ENCODE measurements around the gene ADAMTS20.

Gene ADAMTS20

DNA sequence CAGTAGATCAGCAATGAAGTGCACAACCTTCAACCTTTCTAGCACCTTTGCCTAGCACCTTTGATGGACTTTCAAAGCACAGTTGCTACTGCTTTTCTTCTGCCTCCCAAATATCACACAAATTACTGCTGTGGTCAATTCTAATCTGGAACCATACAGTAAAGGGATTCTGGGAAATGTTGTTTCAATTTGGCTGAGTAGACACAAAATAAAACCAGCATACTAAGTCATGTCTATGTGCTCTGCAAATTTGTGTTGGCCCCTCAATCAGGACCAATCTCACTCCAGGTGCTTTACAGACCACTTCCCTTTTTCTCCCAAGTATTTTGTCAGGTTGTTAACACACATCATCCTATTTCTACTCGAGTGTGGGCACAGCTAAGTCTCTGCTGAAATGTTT lies 38.3 kb upstream of the ADAMTS20 start:
- Histone ChIP-seq H3K9me3 (ENCODE audit: insufficient read depth, low read length) (no peaks in the 10 kb centered on the region), H3K4me3 (ENCODE audit: insufficient read depth, low read length, poor library complexity, severe bottlenecking) (no peak overlapping the region), H3K27me3 (ENCODE audit: low read length) (no peaks in the 10 kb centered on the region), H3K27ac (ENCODE audit: low read depth, low read length) (no peak overlapping the region), H3F3A (ENCODE audit: insufficient read depth) (no peaks in the 10 kb centered on the region), H3K9me2 (replicated peaks; ENCODE audit: insufficient read depth, low read length) (no peaks in the 10 kb centered on the region), H3K4me2 (ENCODE audit: low read depth, low read length, poor library complexity, severe bottlenecking) (no peak overlapping the region), H3K36me3 (ENCODE audit: low read length) (no peaks in the 10 kb centered on the region), H4K20me1 (ENCODE audit: low read depth, low read length) (no peaks in the 10 kb centered on the region), H3K79me2 (ENCODE audit: insufficient read depth, low read length) (no peaks in the 10 kb centered on the region), H3K9ac (ENCODE audit: low read length) (no peak overlapping the region), H2AFZ (ENCODE audit: low read depth, low read length, severe bottlenecking) (no peak overlapping the region)
- TF ChIP-seq, protein P1, sequence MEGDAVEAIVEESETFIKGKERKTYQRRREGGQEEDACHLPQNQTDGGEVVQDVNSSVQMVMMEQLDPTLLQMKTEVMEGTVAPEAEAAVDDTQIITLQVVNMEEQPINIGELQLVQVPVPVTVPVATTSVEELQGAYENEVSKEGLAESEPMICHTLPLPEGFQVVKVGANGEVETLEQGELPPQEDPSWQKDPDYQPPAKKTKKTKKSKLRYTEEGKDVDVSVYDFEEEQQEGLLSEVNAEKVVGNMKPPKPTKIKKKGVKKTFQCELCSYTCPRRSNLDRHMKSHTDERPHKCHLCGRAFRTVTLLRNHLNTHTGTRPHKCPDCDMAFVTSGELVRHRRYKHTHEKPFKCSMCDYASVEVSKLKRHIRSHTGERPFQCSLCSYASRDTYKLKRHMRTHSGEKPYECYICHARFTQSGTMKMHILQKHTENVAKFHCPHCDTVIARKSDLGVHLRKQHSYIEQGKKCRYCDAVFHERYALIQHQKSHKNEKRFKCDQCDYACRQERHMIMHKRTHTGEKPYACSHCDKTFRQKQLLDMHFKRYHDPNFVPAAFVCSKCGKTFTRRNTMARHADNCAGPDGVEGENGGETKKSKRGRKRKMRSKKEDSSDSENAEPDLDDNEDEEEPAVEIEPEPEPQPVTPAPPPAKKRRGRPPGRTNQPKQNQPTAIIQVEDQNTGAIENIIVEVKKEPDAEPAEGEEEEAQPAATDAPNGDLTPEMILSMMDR (IDR thresholded peaks at IDR 0.05; ENCODE audit: insufficient read depth, low read length, poor library complexity, severe bottlenecking), result no peak
- TF ChIP-seq EZH2phosphoT487 (conservative IDR thresholded peaks at IDR 0.05; ENCODE audit: low read length), result no peak

DNA sequence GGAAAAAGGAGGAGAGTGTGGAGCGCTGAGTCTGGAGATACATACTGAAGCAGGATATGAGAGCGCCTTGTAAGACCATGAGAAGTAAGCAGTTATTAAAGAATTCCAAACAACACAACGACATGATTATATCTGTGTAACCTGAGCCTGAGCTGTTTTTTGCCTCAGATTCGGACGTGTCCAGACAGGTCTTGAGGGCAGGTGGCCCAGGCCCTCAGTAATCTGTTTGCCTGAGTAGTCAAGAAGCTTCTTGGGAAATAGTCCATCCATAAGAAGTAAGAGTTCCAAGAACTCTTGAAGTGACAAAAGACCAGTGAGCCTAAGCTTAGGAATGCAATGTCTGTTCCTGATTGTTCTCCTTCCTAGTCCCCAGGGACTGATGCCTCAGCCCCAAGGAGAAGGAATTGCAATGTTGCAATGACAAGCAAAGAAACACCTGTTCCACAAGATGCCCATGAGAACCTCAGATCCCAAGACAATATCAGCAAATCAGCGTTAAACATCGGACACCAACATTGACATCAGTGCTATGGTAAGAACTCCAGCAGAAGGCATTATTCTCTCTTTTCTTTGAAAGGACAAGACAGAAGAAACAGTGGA lies 34.7 kb upstream of the ADAMTS20 start:
- Histone ChIP-seq H3F3A (ENCODE audit: insufficient read depth) (no peaks in the 10 kb centered on the region), H3K36me3 (ENCODE audit: low read length) (no peaks in the 10 kb centered on the region), H4K20me1 (ENCODE audit: low read depth, low read length) (no peaks in the 10 kb centered on the region), H3K4me3 (ENCODE audit: insufficient read depth, low read length, poor library complexity, severe bottlenecking) (no peak overlapping the region), H3K27me3 (ENCODE audit: low read length) (no peaks in the 10 kb centered on the region), H3K9me2 (replicated peaks; ENCODE audit: insufficient read depth, low read length) (no peaks in the 10 kb centered on the region), H3K27ac (ENCODE audit: low read depth, low read length) (no peak overlapping the region), H2AFZ (ENCODE audit: low read depth, low read length, severe bottlenecking) (no peak overlapping the region), H3K4me2 (ENCODE audit: low read depth, low read length, poor library complexity, severe bottlenecking) (no peak overlapping the region), H3K9ac (ENCODE audit: low read length) (no peak overlapping the region), H3K9me3 (ENCODE audit: insufficient read depth, low read length) (no peaks in the 10 kb centered on the region), H3K79me2 (ENCODE audit: insufficient read depth, low read length) (no peaks in the 10 kb centered on the region)
- TF ChIP-seq EZH2phosphoT487 (conservative IDR thresholded peaks at IDR 0.05; ENCODE audit: low read length), result no peak
- TF ChIP-seq, protein P1 (IDR thresholded peaks at IDR 0.05; ENCODE audit: insufficient read depth, low read length, poor library complexity, severe bottlenecking), result no peak

DNA sequence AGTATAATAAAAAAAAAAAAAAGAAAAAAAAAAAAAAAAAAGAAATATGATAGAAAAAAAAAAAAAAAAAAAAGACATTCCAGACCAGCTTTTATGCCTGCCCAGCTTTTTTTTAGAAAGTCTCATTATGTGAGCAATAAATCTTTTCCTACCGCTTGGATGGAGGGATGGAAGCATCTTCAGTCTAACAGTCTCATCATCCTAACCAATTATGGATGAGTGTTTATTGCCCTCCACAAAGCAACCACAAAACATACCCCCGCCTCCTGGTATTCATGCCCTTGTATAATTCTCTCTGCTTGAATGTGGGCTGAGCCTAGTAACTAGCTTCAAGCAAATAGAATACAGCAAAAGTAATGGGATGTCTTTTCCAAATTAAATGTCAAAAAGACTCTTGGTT lies 33.7 kb upstream of the ADAMTS20 start:
- no peaks in the 10 kb centered on the region for H3K79me2 ChIP-seq (ENCODE audit: insufficient read depth, low read length)

More for the DNA sequence above, 33.7 kb upstream of the ADAMTS20 start:
- H3F3A ChIP-seq (ENCODE audit: insufficient read depth), result no peaks in the 10 kb centered on the region
- H3K27ac ChIP-seq (ENCODE audit: low read depth, low read length), result no peak overlapping the region
- H3K4me2 ChIP-seq (ENCODE audit: low read depth, low read length, poor library complexity, severe bottlenecking), result no peak overlapping the region
- no peak for TF ChIP-seq EZH2phosphoT487 (conservative IDR thresholded peaks at IDR 0.05; ENCODE audit: low read length)
- TF ChIP-seq, protein P1 (IDR thresholded peaks at IDR 0.05; ENCODE audit: insufficient read depth, low read length, poor library complexity, severe bottlenecking), result no peak
- no peaks in the 10 kb centered on the region for H3K36me3 ChIP-seq (ENCODE audit: low read length)
- H3K9me2 ChIP-seq (replicated peaks; ENCODE audit: insufficient read depth, low read length), result no peaks in the 10 kb centered on the region
- H4K20me1 ChIP-seq (ENCODE audit: low read depth, low read length), result no peaks in the 10 kb centered on the region
- no peak overlapping the region for H3K9ac ChIP-seq (ENCODE audit: low read length)
- no peak overlapping the region for H2AFZ ChIP-seq (ENCODE audit: low read depth, low read length, severe bottlenecking)
- H3K27me3 ChIP-seq (ENCODE audit: low read length), result no peaks in the 10 kb centered on the region
- H3K4me3 ChIP-seq (ENCODE audit: insufficient read depth, low read length, poor library complexity, severe bottlenecking), result no peak overlapping the region
- H3K9me3 ChIP-seq (ENCODE audit: insufficient read depth, low read length), result no peaks in the 10 kb centered on the region
